GM21723 (cell line): Measurements from ENCODE around the gene SIM2.

Source experiments
- ATAC-seq: cut with Tn5 transposase; IDR thresholded peaks from one replicate; pipeline ENCODE4 v1.9.1; 2021; ENCODE audit warnings: mild to moderate bottlenecking, moderate library complexity; ENCODE audit not compliant: unreplicated experiment

Gene SIM2

GRCh38 chr21:36762642-36763041 is 63.7 kb downstream of the SIM2 start:
- ATAC-seq = no peak

GRCh38 chr21:36763305-36763704 is 64.4 kb downstream of the SIM2 start:
- no peak for ATAC-seq

GRCh38 chr21:36765229-36765628 is 66.3 kb downstream of the SIM2 start:
- ATAC-seq = no peak

GRCh38 chr21:36766511-36766910 is 67.6 kb downstream of the SIM2 start:
- ATAC-seq = no peak

- ATAC-seq = no peak
These were observed 68.2 kb downstream of the SIM2 start for GRCh38 chr21:36767096-36767495.

GRCh38 chr21:36768496-36768895 is 69.6 kb downstream of the SIM2 start:
- ATAC-seq = no peak

GRCh38 chr21:36769051-36769839 is 70.3 kb downstream of the SIM2 start:
- no peak for ATAC-seq

- ATAC-seq = no peak
These were observed 74.2 kb downstream of the SIM2 start for GRCh38 chr21:36773117-36773516.

- no peak for ATAC-seq
These were observed 75.1 kb downstream of the SIM2 start for GRCh38 chr21:36773995-36774394.

- ATAC-seq = no peak
These were observed 78.2 kb downstream of the SIM2 start for GRCh38 chr21:36776981-36777617.

- no peak for ATAC-seq
These were observed 81.9 kb downstream of the SIM2 start for GRCh38 chr21:36780861-36781260.

GRCh38 chr21:36783612-36784374 is 84.9 kb downstream of the SIM2 start:
- no peak for ATAC-seq

GRCh38 chr21:36784947-36785346 is 86.0 kb downstream of the SIM2 start:
- no peak for ATAC-seq

GRCh38 chr21:36785615-36786014 is 86.7 kb downstream of the SIM2 start:
- ATAC-seq = no peak

- ATAC-seq = no peak
These were observed 87.3 kb downstream of the SIM2 start for GRCh38 chr21:36786186-36786585.

GRCh38 chr21:36788120-36788638 is 89.3 kb downstream of the SIM2 start:
- ATAC-seq = no peak

- no peak for ATAC-seq
These were observed 91.7 kb downstream of the SIM2 start for GRCh38 chr21:36790616-36791015.

- no peak for ATAC-seq
These were observed 92.3 kb downstream of the SIM2 start for GRCh38 chr21:36791180-36791579.

GRCh38 chr21:36791695-36792470 is 93.0 kb downstream of the SIM2 start:
- no peak for ATAC-seq

GRCh38 chr21:36792505-36792967 is 93.6 kb downstream of the SIM2 start:
- ATAC-seq = no peak

- ATAC-seq = no peak
These were observed 97.2 kb downstream of the SIM2 start for GRCh38 chr21:36796070-36796469.
